Keratinocyte (primary cell): ENCODE measurements around the gene BCL2L1.

Experiments
- CTCF ChIP-seq, 3 experiments: IDR thresholded peaks in 1 of 3; conservative IDR thresholded peaks in 1 of 3; optimal IDR thresholded peaks in 1 of 3; 2 replicates in 2 of 3; 3 replicates in 1 of 3; pipeline versions ENCODE3 to v1.5.1; 2011; ENCODE audit warnings: low read length in 3 of 3, mild to moderate bottlenecking in 3 of 3, moderate library complexity in 2 of 3, control low read depth in 1 of 3, inconsistent platforms in 1 of 3; ENCODE audit not compliant: insufficient read depth in 2 of 3; ENCODE audit errors: extremely low read depth in 1 of 3
- EZH2 ChIP-seq: IDR thresholded peaks from one replicate; pipeline ENCODE4 v1.6.1; 2012; ENCODE audit warnings: inconsistent platforms, mild to moderate bottlenecking, low read length, moderate library complexity

DNA sequence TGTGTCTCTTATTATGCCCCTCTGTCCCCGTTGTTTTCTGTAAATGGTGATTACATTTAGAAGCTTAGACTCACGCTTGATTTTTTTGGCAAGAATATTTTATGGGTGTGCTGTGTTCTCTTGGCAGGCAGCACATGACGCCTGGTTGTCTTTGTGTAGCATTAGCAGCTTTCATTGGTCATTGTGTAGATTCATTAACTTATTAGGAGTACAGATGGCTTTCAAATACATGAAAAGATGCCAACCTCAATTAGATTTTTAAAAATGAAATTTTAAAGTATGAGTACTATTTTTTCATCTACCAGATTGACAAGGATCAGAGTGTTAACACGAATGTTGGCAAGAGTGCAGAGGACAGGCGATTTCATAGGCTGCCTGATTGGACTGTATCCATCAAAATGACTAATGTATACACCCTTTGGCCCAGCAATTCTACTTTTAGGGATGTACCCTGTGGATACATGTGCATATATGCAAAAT lies 69.7 kb downstream of the BCL2L1 start:
- no peak for TF ChIP-seq CTCF (optimal IDR thresholded peaks at IDR 0.05 in 1 of 3, IDR thresholded peaks at IDR 0.05 in 1 of 3, conservative IDR thresholded peaks at IDR 0.05 in 1 of 3; ENCODE audit: extremely low read depth in 1 of 3, insufficient read depth in 2 of 3, low read length in 3 of 3)
- TF ChIP-seq EZH2 = no peak
